Measurements from ENCODE around the gene KRTAP5-3. TPM values are rescaled to one million over a fixed set of nuclear protein-coding genes. Genes with fewer than 3 reads are reported as not detected.

The KRTAP5-3 gene
- total RNA-seq (not detected in 2 replicates), polyA plus RNA-seq (not detected in 2 replicates)

- TF ChIP-seq EZH2phosphoT487 (IDR thresholded peaks at IDR 0.05; ENCODE audit: low read depth, severe bottlenecking, unreplicated experiment): no peak
- no peak for TF ChIP-seq EZH2 (IDR thresholded peaks at IDR 0.05; ENCODE audit: borderline replicate concordance)
- no peak for TF ChIP-seq CTCF (IDR thresholded peaks at IDR 0.05; ENCODE audit: poor library complexity)
- Histone ChIP-seq H3K27ac (no peak within 1 kb of the TSS), H3K9me3 (ENCODE audit: low read depth) (no peaks in the 10 kb centered on the region), H3K9me2 (replicated peaks; ENCODE audit: insufficient read depth) (no peaks in the 10 kb centered on the region), H3K4me3 (no peak within 1 kb of the TSS), H3K4me2 (no peak within 1 kb of the TSS), H2AFZ (no peak within 1 kb of the TSS), H4K20me1 (ENCODE audit: insufficient read depth, poor library complexity, severe bottlenecking) (no peaks in the 10 kb centered on the region), H3K27me3 (peaks cover 4% of the 10 kb centered on the region), H3K36me3 (replicated peaks; ENCODE audit: insufficient read depth, low read depth) (no peaks in the 10 kb centered on the region), H3K79me2 (no peaks in the 10 kb centered on the region), H3K4me1 (ENCODE audit: insufficient read depth) (no peaks in the 10 kb centered on the region)
- no peak for DNase-seq (ENCODE audit: low spot score)
- 78% methylated on average over 4 of the region's 4 CpGs for WGBS (ENCODE audit: low lambda C conversion rate, missing lambda C conversion rate)
Observed at GRCh38 chr11:1608363-1608762, at the start of gene KRTAP5-3. Gene KRTAP5-3, minus strand, starts transcription at chr11:1608463. Its CDS starts 78 bp downstream, at chr11:1608385.

- no peaks in the 10 kb centered on the region for H3K27me3 ChIP-seq
Observed at GRCh38 chr11:1656670-1657069, 48.4 kb upstream of the KRTAP5-3 start.

GRCh38 chr11:1656061-1656441 is 47.8 kb upstream of the KRTAP5-3 start:
- Histone ChIP-seq H3K4me2 (no peak overlapping the region), H3K79me2 (no peaks in the 10 kb centered on the region), H3K27me3 (no peaks in the 10 kb centered on the region), H3K9me3 (ENCODE audit: low read depth) (no peaks in the 10 kb centered on the region), H4K20me1 (ENCODE audit: insufficient read depth, poor library complexity, severe bottlenecking) (no peaks in the 10 kb centered on the region), H3K9me2 (replicated peaks; ENCODE audit: insufficient read depth) (no peaks in the 10 kb centered on the region), H2AFZ (no peak overlapping the region), H3K4me1 (ENCODE audit: insufficient read depth) (peaks cover 51% of the 10 kb centered on the region), H3K36me3 (replicated peaks; ENCODE audit: insufficient read depth, low read depth) (no peaks in the 10 kb centered on the region), H3K27ac (no peak overlapping the region), H3K4me3 (no peak overlapping the region)
- DNase-seq (ENCODE audit: low spot score): no peak
- 86% methylated on average over 9 of the region's 9 CpGs for WGBS (ENCODE audit: low lambda C conversion rate, missing lambda C conversion rate)
- TF ChIP-seq EZH2phosphoT487 (IDR thresholded peaks at IDR 0.05; ENCODE audit: low read depth, severe bottlenecking, unreplicated experiment): no peak

More at GRCh38 chr11:1656670-1657069, 48.4 kb upstream of the KRTAP5-3 start:
- TF ChIP-seq EZH2phosphoT487 (IDR thresholded peaks at IDR 0.05; ENCODE audit: low read depth, severe bottlenecking, unreplicated experiment) (no peak), EZH2 (IDR thresholded peaks at IDR 0.05; ENCODE audit: borderline replicate concordance) (no peak), CTCF (IDR thresholded peaks at IDR 0.05; ENCODE audit: poor library complexity) (no peak)
- Histone ChIP-seq H2AFZ (no peak overlapping the region), H3K27ac (no peak overlapping the region), H3K36me3 (replicated peaks; ENCODE audit: insufficient read depth, low read depth) (no peaks in the 10 kb centered on the region), H3K4me2 (no peak overlapping the region), H3K9me3 (ENCODE audit: low read depth) (no peaks in the 10 kb centered on the region), H3K79me2 (no peaks in the 10 kb centered on the region), H3K4me3 (no peak overlapping the region), H3K9me2 (replicated peaks; ENCODE audit: insufficient read depth) (no peaks in the 10 kb centered on the region), H4K20me1 (ENCODE audit: insufficient read depth, poor library complexity, severe bottlenecking) (no peaks in the 10 kb centered on the region), H3K4me1 (ENCODE audit: insufficient read depth) (peaks cover 47% of the 10 kb centered on the region)
- 83% methylated on average over 7 of the region's 7 CpGs for WGBS (ENCODE audit: low lambda C conversion rate, missing lambda C conversion rate)
- DNase-seq (ENCODE audit: low spot score): no peak

- H3K4me2 ChIP-seq: peak overlapping the region; percentile 18
- H3K4me3 ChIP-seq: no peak overlapping the region
- no peaks in the 10 kb centered on the region for H3K9me3 ChIP-seq (ENCODE audit: low read depth)
- H3K27me3 ChIP-seq: no peaks in the 10 kb centered on the region
- H3K4me1 ChIP-seq (ENCODE audit: insufficient read depth): peaks cover 52% of the 10 kb centered on the region
- no peaks in the 10 kb centered on the region for H4K20me1 ChIP-seq (ENCODE audit: insufficient read depth, poor library complexity, severe bottlenecking)
- H3K9me2 ChIP-seq (replicated peaks; ENCODE audit: insufficient read depth): no peaks in the 10 kb centered on the region
- H2AFZ ChIP-seq: no peak overlapping the region
- 89% methylated on average over 25 of the region's 26 CpGs for WGBS (ENCODE audit: low lambda C conversion rate, missing lambda C conversion rate)
- no peak for TF ChIP-seq CTCF (IDR thresholded peaks at IDR 0.05; ENCODE audit: poor library complexity)
- TF ChIP-seq EZH2phosphoT487 (IDR thresholded peaks at IDR 0.05; ENCODE audit: low read depth, severe bottlenecking, unreplicated experiment): no peak
- no peak for TF ChIP-seq EZH2 (IDR thresholded peaks at IDR 0.05; ENCODE audit: borderline replicate concordance)
- H3K27ac ChIP-seq: peak overlapping the region; percentile 86
- DNase-seq (ENCODE audit: low spot score): peak; percentile 11
- no peaks in the 10 kb centered on the region for H3K79me2 ChIP-seq
- no peaks in the 10 kb centered on the region for H3K36me3 ChIP-seq (replicated peaks; ENCODE audit: insufficient read depth, low read depth)
Observed at GRCh38 chr11:1655168-1656060, 47.2 kb upstream of the KRTAP5-3 start.

Measured in hepatocyte (in vitro differentiated cells).